Measurements from ENCODE around the gene SCAND1.

The SCAND1 gene

GRCh38 chr20:35903843-35904242, 50.5 kb downstream of the SCAND1 start:
- no peak overlapping the region for H3K4me3 ChIP-seq (ENCODE audit: low read depth in 1 of 2, low read length in 2 of 2)
- H3K27ac ChIP-seq (ENCODE audit: low read depth, low read length), result no peak overlapping the region
- H3K4me1 ChIP-seq (ENCODE audit: insufficient read depth, low read length), result no peaks in the 10 kb centered on the region
- H3K36me3 ChIP-seq (ENCODE audit: insufficient read depth, low read length), result peaks cover 16% of the 10 kb centered on the region
- no peaks in the 10 kb centered on the region for H3K9me3 ChIP-seq (ENCODE audit: low read length)
- no peaks in the 10 kb centered on the region for H3K27me3 ChIP-seq (ENCODE audit: control insufficient read depth in 1 of 2, insufficient read depth in 2 of 2, low read length in 2 of 2)
- H3K9ac ChIP-seq (ENCODE audit: low read length), result no peak overlapping the region
